Stimulated activated CD4-positive, alpha-beta T cell treated with anti-CD3 and anti-CD28 coated beads, Interleukin-2, amount 100 ng/mL, for 48 hours (primary cell): ENCODE results near the gene STH.
"Not testable (repeated sequence)": the region's sequence is repeated elsewhere in the genome, so short reads cannot be mapped to it uniquely, and the experiment has no call there.

Experiments
- DNase-seq, 2 donors: peaks; one replicate each; pipeline ENCODE4 v3.0.0-alpha.2; 2020

The STH gene

GRCh38 chr17:45987706-45988105 is 11.3 kb upstream of the STH start:
- DNase-seq: no peak

GRCh38 chr17:45989759-45990158 is 9.3 kb upstream of the STH start:
- DNase-seq: no peak

- DNase-seq: no peak
These were observed 8.2 kb upstream of the STH start for GRCh38 chr17:45990886-45991285.

- DNase-seq: no peak
These were observed 7.7 kb upstream of the STH start for GRCh38 chr17:45991341-45991740.

- no peak for DNase-seq
These were observed 6.9 kb upstream of the STH start for GRCh38 chr17:45992175-45992574.

- no peak for DNase-seq
These were observed 6.1 kb upstream of the STH start for GRCh38 chr17:45992904-45993303.

- no peak for DNase-seq
These were observed 5.0 kb upstream of the STH start for GRCh38 chr17:45993962-45994627.

GRCh38 chr17:45994987-45995386 is 4.1 kb upstream of the STH start:
- DNase-seq: no peak

- DNase-seq: no peak
These were observed 3.3 kb upstream of the STH start for GRCh38 chr17:45995627-45996270.

GRCh38 chr17:45996282-45996937 is 2.6 kb upstream of the STH start:
- no peak for DNase-seq

- no peak for DNase-seq
These were observed 1.9 kb upstream of the STH start for GRCh38 chr17:45997166-45997565.

GRCh38 chr17:45997624-45998023 is 1.4 kb upstream of the STH start:
- no peak for DNase-seq

GRCh38 chr17:45999900-46000290 is 845 bp downstream of the STH start:
- no peak for DNase-seq

GRCh38 chr17:46000292-46000691 is 1.2 kb downstream of the STH start:
- no peak for DNase-seq

GRCh38 chr17:46000757-46001156 is 1.7 kb downstream of the STH start:
- no peak for DNase-seq

- no peak for DNase-seq
These were observed 2.6 kb downstream of the STH start for GRCh38 chr17:46001390-46002310.

- peak; percentile 70 to 75 for DNase-seq
These were observed 3.4 kb downstream of the STH start for GRCh38 chr17:46002311-46002972.

GRCh38 chr17:46002973-46003316 is 3.9 kb downstream of the STH start:
- DNase-seq: no peak

GRCh38 chr17:46003907-46004748 is 5.1 kb downstream of the STH start:
- DNase-seq: no peak

- DNase-seq: not testable (repeated sequence)
These were observed 7.0 kb downstream of the STH start for GRCh38 chr17:46006082-46006481.

GRCh38 chr17:46007461-46007965 is 8.5 kb downstream of the STH start:
- DNase-seq: no peak

- no peak for DNase-seq
These were observed 9.5 kb downstream of the STH start for GRCh38 chr17:46008591-46008990.
